Measurements from ENCODE around the gene OPCML. TPM values are rescaled to one million over a fixed set of nuclear protein-coding genes. Genes with fewer than 3 reads are reported as not detected.

OPCML gene
- total RNA-seq, 4 donors from 2014 or later: 0.16 TPM; not detected in 3

GRCh38 chr11:132855516-132855915 is 676.8 kb downstream of the OPCML start:
- TF ChIP-seq CTCF (IDR thresholded peaks at IDR 0.05) (no peak), POLR2A (IDR thresholded peaks at IDR 0.05) (no peak)
- intact Hi-C loops (cut with DNase I; ENCODE audit: low total_unique reads): no loop called here
- 92 to 96% methylated on average over 3 of the region's 3 CpGs for WGBS, 2 donors
- no peak for DNase-seq (ENCODE audit: low spot score in 2 of 2)
- no peak overlapping the region for H3K4me3 ChIP-seq (ENCODE audit: low read depth, poor library complexity, severe bottlenecking)

GRCh38 chr11:132853886-132854285 is 678.4 kb downstream of the OPCML start:
- no peak for DNase-seq (ENCODE audit: low spot score in 2 of 2)
- no peak overlapping the region for H3K4me3 ChIP-seq (ENCODE audit: low read depth, poor library complexity, severe bottlenecking)
- intact Hi-C loops (cut with DNase I; ENCODE audit: low total_unique reads): no loop called here
- 60 to 62% methylated on average over 3 of the region's 3 CpGs for WGBS, 2 donors
- TF ChIP-seq CTCF (IDR thresholded peaks at IDR 0.05): no peak
- TF ChIP-seq POLR2A (IDR thresholded peaks at IDR 0.05): no peak

DNA sequence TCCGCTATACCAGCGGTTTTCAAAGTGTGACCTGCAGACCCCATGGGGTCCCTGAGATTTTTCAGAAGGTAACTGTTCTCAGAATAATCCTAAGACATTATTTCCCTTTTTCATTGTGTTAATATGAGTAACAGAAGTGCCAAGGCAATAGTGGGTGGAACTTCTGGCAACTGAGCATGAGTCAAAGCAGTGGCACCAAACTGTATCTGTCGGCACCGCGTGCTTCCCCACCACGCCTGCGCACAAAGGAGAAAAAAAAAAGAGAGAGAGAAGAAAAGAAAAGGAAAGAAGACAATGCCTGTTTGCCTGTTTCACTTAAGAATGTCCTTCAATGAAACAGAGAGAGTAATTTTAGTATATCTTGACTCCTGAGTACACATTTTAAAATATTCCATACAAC is 679.9 kb downstream of the OPCML start:
- TF ChIP-seq POLR2A (IDR thresholded peaks at IDR 0.05) (no peak), CTCF (IDR thresholded peaks at IDR 0.05) (no peak)
- no peak for DNase-seq (ENCODE audit: low spot score in 2 of 2)
- H3K4me3 ChIP-seq (ENCODE audit: low read depth, poor library complexity, severe bottlenecking): no peak overlapping the region
- WGBS, 2 donors: 84 to 94% methylated on average over 7 of the region's 7 CpGs
- intact Hi-C loops (cut with DNase I; ENCODE audit: low total_unique reads): no loop called here

GRCh38 chr11:132851247-132851646 is 681.1 kb downstream of the OPCML start:
- DNase-seq (ENCODE audit: low spot score in 2 of 2): no peak
- H3K4me3 ChIP-seq (ENCODE audit: low read depth, poor library complexity, severe bottlenecking): no peak overlapping the region
- 57 to 61% methylated on average over 2 of the region's 2 CpGs for WGBS, 2 donors
- intact Hi-C loops (cut with DNase I; ENCODE audit: low total_unique reads): no loop called here
- TF ChIP-seq POLR2A (IDR thresholded peaks at IDR 0.05): no peak
- TF ChIP-seq CTCF (IDR thresholded peaks at IDR 0.05): no peak

GRCh38 chr11:132850266-132850665 is 682.0 kb downstream of the OPCML start:
- TF ChIP-seq CTCF (IDR thresholded peaks at IDR 0.05): no peak
- no peak overlapping the region for H3K4me3 ChIP-seq (ENCODE audit: low read depth, poor library complexity, severe bottlenecking)
- no peak for DNase-seq (ENCODE audit: low spot score in 2 of 2)
- 82 to 85% methylated on average over 3 of the region's 3 CpGs for WGBS, 2 donors
- intact Hi-C loops (cut with DNase I; ENCODE audit: low total_unique reads): no loop called here

GRCh38 chr11:132848336-132848735 is 684.0 kb downstream of the OPCML start:
- no peak overlapping the region for H3K4me3 ChIP-seq (ENCODE audit: low read depth, poor library complexity, severe bottlenecking)
- no peak for TF ChIP-seq POLR2A (IDR thresholded peaks at IDR 0.05)
- no peak for TF ChIP-seq CTCF (IDR thresholded peaks at IDR 0.05)
- intact Hi-C loops (cut with DNase I; ENCODE audit: low total_unique reads): no loop called here
- DNase-seq (ENCODE audit: low spot score in 2 of 2): no peak
- 38 to 52% methylated on average over 2 of the region's 2 CpGs for WGBS, 2 donors

Measured in lower leg skin (tissue), 4 donors.